CD4-positive, alpha-beta T cell treated with Interleukin-6 at 100 ng/mL for 8 hours (primary cell): Measurements from ENCODE around the gene MASP2.
"Not testable (repeated sequence)": the region's sequence is repeated elsewhere in the genome, so short reads cannot be mapped to it uniquely, and the experiment has no call there.

ENCODE experiments used
- DNase-seq: peaks from one replicate; pipeline ENCODE4 v3.0.0-alpha.2; 2020; ENCODE audit warnings: mixed read lengths, low spot score

Gene MASP2

DNA sequence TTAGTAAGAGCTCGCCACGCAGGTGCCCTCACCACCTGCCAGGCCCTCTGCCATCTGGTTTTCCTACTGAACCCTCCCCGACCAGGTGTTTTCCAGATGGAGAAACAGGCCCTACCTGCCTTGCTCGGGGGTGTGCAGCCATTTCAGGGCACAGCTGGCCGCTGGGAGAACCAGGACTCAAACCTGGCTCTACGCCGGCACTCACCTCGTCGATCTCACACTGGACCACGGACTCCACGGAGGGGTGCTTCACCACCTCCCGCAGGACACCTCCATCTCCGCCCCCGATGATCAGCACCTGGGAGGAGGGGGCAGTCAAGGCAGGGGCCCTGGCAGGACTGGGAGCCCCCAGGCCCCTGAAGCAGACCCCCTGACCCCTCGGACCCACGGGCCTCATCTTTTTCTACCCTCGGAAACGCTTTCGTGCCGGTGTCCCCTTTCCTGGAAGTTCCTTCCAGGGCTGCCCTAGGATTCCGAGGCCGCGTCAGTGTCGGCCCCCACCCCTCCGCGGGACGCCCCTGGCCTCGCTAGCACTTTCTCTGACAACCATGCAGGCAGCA lies 11.6 kb upstream of the MASP2 start:
- no peak for DNase-seq

DNA sequence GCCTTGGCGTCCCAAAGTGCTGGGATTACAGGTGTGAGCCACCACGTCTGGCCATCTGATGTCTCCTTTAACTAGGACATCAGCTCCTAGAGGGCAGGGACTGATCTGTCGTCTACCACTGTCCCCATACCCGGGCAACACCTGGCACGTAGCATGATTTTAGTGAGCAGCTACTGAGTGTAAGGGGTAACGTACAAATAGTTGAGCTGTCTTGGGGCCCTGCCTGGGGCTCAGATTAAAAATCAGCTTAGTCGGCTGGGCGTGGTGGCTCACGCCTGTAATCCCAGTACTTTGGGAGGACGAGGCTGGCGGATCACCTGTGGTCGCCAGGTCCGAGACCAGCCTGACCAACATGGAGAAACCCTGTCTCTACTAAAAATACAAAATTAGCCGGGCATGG lies 11.0 kb upstream of the MASP2 start:
- no peak for DNase-seq

DNA sequence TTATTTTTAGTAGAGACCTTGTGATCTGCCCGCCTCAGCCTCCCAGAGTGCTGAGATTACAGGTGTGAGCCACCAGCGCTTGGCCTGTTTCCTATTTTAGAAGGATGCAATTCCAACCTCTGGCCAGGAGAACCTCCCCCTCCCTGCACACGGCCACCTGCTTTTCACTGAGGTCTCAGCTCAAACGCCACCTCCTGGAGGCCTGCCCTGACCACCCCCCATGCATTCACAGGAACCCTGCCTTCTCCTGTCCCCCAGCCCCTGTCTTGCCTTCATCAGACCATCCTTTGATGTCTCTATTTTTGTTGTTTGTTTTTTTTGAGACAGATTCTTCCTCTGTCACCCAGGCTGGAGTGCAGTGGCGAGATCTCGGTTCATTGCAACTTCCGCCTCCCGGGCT lies 10.4 kb upstream of the MASP2 start:
- DNase-seq = no peak

DNA sequence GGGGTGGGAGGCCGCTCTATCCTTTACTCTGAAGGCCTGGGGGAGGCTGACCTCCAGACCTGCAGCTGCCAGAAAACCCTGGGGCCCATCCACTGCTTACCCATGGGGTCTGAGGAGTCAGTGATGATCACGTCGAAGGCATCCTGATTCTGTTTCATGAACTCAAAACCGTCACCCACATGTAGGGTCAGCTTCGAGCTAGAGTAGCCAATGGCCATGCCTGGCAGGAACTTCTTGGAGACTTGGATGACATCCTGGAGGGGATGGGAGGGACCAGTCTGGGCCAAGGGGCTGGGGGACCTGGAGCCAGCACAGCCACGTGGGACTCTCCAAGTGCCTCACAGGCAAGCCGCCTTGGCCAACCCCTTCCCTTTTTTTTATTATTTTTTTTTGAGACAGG lies 9.5 kb upstream of the MASP2 start:
- DNase-seq = no peak

DNA sequence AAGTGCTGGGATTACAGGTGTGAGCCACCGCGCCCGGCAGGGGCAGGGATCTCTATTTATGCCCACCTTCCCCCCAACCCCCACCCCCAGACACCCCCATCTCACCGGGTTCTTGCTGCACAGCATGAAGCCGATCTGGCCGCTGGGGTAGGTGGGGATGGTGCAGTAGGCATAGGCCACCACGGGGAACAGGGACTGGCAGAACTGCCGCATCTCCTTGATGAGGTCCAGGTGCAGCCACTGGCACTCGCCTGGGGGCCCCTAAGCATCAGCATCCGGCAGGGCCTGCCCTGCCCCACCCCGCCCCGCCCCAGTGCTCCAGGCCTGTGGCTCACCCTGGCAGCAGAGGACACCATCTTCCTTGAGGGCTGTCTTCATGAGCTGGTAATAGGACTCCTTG lies 8.6 kb upstream of the MASP2 start:
- no peak for DNase-seq

DNA sequence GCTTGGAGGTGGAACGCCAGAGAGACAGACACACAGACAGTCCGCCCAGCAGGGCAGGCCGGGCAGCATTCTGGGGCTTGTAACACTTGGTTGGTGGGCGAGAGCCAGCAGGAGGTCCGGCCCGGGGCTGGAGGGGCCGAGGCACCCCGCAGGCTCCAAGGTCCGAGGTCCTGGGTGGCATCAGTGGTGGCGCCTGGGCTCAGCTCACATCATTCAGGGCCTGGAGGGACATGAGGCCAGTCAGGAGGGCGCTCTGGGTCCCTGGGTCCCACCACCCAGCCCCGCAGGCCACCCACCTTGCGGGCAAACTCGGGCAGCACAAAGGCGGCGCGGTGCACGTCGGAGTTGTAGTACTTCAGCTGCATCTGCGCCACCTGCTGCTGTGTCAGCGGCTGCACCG lies 7.6 kb upstream of the MASP2 start:
- DNase-seq = no peak

DNA sequence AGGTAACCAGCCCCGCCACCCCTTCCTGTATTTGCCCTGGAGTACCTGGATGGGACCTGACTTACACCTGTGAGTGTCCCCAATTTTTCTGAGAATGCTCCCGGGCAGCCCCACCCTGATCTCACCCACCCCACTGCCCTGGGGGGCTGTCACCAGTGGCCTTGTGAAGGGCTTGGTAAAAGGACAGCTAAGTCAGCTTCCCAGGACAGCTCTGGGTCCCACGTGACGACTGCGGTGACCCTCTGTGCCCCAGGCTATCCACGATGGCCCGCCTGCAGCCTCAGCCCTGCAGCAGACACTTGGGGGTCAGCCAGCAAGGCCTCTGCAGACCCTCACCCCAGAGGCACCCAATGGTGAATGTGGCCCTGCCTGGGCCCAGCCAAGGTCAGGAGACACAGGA lies 7.1 kb upstream of the MASP2 start:
- DNase-seq = no peak

DNA sequence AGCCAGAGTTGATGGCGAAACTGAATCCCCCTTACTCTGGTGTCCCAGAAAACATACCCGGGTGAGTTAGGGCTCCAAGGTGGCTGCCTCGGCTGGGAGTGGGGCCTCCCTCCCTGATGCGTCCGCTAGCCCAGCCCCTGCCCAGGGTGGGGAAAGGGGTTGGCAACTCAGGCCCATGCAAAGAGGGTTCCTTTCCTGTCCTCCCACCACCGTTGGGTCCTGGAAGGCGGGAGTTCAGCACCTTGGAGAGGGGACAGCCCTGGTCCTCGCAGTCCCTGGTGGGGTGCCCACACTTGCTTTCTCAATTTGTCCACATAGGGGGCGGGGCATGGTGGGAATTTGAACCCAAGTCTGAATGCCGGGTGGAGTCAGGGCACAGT lies 6.7 kb upstream of the MASP2 start:
- DNase-seq = no peak

DNA sequence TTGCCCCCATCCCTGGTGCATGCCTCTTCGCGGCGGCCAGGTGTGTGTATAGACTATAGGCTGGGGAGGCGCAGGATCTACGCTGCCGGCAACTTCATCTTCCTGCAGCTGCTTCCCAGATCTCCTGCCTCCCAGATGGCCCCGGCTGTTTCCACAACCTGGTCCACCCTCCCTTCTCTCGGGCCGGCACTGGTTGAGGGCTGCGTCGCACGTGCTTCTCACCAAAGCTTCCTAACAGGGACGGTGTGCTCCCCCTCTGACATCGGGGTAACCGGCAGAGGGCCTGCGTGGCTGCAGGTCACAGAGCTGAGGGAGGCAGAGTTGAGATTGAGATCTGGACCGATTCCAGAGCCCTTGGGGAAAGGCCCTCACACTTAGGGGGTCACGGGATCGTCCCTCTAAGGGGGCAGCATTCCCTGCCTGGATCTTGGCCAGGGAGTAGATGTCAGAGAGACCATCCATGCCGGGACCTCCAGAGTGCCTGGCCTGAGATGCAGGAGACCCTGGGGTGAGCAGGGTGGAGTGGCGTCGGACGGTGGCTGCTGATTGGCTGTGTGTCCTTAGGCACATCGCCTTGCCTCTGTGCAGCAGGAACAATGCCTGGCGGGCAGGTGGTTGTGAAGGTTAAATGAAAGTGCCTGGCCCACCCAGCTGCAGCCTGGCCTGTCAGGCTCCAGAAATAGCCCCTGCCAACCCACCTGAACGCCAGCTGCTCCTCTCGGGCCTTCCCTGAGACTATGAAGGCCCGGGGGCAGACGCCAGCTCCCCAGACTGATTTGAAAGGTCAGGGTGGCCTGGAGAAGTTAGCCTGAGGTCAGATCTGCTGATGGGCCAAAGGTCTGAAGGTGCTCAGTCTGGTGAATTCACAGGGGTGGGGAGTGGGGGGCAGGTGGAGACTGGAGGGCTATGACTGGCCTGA lies 6.1 kb upstream of the MASP2 start:
- no peak for DNase-seq

DNA sequence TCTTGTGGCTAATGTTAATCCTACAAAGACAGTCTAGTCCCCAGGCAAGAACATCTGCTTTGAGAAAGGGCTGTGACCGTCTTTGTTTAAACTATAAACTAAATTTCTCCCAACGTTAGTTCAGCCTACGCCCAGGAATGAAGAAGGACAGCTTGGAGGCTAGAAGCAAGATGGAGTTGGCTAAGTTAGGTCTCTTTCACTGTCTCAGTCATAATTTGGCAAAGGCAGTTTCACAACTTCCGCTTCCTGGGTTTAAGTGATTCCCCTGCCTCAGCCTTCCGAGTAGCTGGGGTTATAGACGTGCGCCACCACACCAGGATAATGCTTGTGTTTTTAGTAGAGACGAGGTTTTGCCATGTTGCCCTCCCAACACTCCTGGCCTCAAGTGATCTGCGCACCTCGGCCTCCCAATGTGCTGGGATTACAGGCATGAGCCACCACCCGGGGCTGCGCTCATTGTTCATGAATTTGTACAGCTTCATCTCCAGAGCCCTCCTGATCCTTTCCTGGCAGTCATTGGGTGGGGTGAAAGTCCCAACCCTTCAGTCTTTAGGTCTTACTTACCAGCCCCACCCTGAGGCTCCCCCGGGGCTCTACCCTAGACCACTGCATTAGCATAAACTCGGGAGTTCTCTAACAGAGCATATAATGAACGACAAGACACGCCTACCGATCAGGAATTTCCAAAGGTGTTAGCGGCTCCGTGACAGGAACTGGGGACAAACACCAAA lies 4.9 kb upstream of the MASP2 start:
- DNase-seq = no peak

DNA sequence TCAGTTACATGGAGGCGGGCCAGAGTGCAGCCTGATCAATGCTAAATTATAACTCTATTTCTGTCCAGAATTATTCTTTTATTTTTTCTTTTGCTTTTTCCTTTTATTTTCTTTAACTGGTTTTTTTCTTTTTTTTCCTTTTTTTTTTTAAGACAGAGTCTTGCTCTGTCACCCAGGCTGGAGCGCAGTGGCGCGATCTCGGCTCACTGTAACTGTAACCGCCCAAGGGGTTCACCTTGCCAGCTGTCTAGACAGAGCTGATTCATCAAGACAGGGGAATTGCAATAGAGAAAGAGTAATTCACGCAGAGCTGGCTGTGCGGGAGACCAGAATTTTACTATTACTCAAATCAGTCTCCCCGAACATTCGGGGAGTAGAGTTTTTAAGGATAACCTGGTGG lies 4.1 kb upstream of the MASP2 start:
- not testable (repeated sequence) for DNase-seq

DNA sequence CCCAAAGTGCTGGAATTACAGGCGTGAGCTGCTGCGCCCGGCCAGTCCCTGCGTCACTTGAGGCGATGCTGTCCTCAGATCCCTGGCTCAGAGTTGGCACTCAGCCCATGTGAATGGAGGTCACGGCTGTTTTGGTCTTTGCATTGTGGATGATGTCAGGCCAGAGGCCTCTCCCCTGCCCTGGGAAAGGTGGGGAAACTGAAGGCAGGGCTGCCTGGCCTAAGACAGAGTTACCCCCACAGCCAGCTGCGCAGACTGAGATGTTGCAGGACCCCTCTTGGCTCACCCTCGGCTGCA lies 821 bp downstream of the MASP2 start:
- no peak for DNase-seq

DNA sequence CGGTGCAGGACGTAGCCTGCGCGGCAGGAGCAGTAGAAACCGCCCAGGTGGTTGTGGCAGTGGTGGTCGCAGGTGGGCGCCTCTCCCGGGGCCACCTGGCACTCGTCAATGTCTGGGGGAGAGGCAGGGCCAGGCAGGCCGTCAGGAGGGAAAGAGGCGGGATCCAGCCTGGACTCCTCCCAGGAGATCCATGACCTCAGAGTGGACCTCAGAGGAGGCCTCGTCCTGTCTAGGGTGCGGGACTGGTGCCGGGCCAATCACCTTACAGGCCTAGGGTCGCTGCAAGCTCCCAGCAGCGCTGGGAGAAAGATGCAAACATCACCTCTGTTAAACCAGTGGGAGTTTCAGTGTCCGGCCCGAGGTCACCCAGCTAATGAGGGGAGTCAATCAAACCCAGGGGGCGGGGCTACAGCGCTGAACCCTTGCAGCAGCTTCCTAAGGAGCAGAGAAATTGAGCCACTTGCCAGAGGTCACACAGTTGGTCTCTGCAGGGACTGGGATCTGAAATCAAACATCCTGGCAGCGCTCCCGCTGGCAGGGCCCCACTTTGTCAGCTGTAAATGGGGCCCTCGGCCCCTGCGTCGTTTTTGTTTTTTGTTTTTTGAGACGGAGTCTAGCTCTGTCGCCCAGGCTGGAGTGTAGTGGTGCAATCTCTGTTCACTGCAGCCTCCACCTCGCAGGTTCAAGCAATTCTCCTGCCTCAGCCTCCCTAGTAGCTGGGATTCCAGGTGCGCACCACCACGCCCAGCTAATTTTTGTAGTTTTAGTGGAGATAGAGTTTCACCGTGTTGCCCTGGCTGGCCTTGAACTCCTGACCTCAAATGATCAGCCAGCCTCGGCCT lies 1.4 kb downstream of the MASP2 start:
- DNase-seq = no peak

DNA sequence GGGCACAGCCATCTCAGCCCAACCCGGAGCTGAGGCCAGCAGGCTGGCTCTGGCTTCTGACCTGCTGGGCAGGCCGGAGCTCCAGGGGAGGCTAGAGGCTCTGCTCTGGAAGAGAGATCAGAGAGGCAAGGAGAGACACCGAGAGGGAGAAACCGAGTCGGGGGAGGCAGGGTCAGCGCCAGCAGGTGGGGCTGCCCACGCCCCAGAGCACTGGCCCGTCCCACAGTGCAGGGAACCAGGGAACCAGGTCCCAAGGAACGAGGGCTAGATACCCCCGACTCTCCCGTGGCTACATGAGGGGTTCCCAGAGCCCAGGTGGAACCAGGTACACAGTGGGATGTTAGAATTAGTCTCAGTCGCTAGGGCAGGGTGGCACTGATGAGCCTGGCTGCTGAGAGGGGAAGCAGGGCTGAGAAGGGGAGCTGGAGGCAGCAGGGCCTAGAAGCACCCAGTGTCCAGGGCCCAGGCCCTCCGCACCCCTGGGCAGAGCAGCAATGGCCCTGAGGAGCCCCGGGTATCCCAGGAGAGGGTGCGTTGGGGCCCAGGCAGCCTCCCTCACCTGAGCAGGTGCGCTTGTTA lies 2.1 kb downstream of the MASP2 start:
- no peak for DNase-seq

DNA sequence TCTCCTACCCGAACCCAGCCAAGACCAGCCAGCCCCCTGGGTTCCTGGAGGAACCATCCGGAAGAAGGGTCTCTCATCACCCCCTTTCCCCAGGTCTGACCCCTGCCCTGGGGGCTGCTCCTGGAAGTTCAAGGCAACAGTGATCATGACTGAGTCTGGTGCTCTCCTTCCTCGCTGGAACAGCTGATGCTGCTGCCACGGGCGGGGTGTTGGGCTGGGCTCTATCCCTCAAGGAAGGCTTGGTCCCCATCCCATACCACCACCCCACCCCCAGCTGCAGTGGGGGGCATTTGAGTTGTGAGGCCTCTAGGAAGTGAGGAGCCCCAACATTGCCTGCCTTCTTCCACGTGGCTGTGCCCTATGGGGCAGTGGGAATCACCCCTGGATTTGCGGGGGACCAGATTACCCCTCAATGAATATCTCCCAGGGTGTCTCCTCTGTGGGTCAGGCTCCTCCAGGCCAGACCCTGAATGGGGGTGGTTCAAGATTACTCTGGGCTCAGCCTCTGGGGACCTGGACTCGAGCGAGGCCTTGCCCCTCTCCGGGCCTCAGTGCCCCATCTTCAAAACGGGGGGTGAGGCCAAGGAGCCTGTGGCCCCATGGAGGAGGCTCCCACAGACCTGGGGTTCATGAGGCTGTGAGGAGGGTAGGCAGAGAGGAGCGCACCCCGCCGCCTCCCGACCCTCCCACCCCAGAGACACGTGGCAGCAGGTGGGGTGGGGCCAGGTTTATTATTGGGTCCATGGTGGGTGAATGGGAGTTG lies 2.8 kb downstream of the MASP2 start:
- no peak for DNase-seq

DNA sequence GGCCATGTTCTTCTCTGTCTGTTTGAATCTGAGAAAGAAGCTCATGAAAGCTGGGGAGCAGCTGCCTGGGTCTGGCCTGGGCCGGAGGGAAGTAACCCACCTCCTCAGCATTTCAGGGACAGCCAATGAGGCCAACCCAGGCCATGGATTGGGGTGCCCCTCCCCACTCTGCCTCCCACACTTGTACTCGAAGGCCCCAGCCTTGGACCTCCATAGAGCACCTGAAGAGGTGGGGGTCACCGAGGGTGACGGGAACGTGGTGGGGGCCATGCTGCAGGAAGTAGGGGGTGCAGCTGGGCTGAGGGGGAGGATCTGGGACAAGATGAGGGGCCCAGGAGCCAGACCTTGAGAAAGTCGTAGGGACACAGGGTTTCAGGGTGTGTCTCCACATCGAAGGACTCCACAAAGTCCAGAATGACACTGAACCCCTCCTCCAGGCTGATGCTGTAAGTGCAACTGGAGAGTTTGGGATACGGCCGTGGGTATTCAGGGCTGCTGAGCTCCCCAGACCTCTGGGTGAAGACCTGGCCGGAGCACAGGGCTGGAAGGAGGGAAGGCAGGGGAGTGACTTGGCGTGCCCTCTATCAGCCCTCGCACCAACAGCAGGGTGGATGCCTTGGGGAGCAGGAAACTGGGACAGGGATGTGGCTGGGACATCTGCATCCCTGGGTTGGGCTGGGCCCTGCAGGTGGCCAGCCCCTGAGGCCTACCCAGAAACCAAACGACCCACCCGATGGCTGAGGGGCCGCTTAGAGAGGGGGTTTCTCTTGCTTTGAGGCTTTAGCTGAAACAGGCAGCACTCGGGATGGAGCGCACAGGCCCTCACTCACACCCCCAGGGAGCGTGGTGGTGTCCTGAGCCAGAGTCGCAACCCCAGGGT lies 3.8 kb downstream of the MASP2 start:
- no peak for DNase-seq

DNA sequence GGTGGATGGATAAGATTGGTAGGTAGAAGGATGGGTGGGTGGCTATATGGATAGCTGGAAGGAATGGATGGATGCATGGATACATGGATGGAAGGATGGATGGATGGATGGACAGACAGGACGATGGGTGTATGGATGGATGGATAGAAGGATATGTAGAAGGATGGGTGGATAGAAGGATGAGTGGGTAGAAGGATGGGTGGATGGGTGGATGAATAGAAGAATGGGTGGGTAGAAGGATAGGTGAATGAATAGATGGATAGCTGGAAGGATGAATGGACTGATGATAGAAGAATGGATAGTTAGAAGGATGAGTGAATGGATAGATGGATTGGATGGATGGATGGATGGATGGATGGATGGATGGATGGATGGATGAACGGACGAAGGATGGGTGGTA lies 5.0 kb downstream of the MASP2 start:
- no peak for DNase-seq

DNA sequence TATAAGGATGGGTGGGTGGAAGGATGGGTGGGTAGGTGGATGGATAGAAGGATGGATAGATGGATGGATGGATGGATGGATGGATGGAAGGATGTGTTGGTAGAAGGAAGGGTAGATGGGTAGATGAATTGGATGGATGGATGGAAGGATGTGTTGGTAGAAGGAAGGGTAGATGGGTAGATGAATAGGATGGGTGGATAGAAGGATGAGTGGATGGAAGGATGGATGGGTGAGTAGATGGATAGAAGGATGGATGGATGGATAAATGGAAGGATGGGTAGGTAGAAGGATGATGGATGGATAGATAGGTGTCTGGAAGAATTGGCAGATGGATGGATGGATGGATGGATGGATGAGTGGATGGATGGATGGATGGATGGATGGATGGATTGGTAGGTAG lies 6.0 kb downstream of the MASP2 start:
- DNase-seq = no peak

DNA sequence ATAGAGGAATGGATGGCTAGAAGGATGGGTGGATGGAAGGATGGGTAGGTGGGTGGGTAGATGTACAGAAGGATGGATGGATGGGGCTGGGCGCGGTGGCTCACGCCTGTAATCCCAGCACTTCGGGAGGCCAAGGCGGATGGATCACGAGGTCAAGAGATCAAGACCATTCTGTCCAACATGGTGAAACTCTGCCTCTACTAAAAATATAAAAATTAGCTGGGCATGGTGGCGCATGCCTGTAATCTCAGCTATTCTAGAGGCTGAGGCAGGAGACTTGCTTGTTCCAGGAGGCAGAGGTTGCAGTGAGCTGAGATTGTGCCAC lies 7.0 kb downstream of the MASP2 start:
- not testable (repeated sequence) for DNase-seq

DNA sequence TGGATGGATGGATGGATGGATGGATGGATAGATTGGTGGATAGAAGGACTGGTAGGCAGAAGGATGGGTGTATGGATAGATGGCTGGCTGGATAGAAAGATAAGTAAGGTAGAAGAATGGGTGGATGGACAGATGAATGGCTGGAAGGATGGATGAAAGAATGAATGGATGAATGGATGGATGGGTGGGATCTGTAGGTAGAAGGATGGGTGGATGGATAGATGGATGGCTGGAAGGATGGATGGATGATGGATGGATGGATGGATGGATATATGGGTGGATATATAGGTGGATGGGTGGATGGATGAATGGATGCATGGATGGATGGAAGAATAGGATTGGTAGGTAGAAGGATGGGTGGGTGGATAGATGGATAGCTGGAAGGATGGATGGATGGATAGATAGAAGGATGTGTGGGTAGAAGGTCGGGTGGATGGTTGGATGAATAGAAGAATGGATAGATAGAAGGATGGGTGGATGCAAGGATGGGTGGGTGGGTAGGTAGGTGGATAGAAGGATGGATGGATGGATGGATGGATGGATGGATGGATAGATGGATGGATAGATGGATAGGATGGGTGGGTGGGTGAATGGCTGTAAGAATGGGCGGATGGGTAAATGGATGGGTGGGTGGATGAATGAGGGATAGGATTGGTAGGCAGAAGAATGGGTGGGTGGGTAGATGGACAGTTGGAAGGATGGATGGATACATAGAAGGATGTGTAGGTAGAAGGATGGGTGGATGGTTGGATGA lies 7.5 kb downstream of the MASP2 start:
- no peak for DNase-seq
